ENCODE results near the gene PCA3.
"Not testable (repeated sequence)": the region's sequence is repeated elsewhere in the genome, so short reads cannot be mapped to it uniquely, and the experiment has no call there.

The PCA3 gene

DNA sequence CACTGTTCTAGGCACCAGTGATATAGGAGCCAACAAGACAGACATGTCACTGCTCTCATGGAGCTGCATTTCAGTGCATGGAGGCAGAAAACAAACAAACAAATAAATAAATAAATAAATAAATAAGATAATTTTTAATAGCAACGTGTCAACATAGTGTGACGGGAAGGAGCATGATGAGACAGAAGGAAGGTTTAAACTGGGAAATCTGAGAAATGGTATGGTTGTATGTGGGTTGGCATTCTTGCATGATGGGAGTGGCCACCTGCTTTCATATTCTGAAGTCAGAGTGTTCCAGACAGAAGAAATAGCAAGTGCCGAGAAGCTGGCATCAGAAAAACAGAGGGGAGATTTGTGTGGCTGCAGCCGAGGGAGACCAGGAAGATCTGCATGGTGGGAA is at the start of gene PCA3:
PCA3 (plus strand) TSS at position 301 of the 400 bp plus-strand sequence.
- no peak for DNase-seq

DNA sequence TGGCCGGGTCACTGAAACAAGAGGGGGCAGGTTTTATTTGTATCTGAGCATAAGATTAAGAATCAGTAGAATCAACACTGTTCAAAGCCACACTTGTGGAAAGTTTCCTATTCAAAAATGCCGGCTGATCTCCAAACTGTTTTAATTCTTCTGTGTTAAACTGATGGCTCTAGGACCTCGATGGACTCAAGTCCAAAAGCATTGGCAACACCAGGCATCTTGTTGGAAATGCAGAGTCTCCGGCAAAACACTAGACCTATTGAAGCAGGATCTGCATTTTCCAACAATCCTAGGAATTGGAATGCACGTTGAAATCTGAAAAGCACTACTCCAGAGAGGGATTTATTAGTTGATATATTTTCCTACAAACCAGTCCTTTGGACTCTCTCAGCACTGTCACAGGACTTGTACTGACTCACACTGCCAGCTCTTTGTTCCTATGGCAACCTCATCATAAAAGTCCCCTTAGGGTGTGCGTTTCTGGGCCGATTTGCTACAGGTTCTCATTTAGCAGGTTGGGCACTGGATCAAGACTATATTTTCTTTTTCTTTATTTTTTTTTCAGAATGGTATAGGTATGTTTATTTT is 48.1 kb upstream of the PCA3 start:
- DNase-seq, result no peak

DNA sequence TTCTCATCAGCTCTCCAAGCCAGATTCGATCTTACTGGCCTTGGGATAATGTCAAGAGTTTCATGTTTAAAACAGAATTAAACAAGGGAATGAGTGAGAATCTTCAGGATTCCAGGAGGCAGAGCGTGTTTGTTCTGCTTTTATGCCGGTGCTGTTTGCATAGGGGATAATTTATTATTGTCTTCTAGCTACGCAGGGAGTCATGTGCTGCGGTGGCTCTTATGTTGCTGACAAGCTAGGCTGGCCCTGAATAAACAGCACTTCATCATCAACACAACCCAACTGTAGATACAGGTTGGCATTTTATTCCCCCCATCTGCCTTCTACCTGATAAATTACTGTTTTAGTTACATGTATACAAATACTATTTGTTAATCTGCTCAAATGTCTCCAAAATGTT is 47.1 kb upstream of the PCA3 start:
- DNase-seq, result no peak

DNA sequence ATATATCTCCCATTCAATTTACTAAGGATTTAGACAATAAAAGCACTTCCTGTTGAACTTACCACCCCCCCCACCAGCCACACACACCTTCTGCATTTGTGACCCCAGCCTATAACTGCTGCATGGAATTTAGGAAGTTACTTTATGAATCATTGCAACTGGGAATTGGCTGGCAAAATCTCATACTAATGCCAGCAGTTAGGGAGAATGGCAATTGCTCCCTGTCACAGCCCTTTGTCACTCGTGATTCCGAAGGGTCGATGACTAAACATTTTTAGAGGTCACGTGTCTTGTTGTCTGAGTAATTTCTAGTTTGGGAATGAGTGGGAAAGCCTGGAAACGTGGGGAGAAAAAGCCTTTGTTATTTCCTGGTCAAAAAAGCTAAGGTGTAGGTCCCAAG is 46.6 kb upstream of the PCA3 start:
- DNase-seq, result no peak

DNA sequence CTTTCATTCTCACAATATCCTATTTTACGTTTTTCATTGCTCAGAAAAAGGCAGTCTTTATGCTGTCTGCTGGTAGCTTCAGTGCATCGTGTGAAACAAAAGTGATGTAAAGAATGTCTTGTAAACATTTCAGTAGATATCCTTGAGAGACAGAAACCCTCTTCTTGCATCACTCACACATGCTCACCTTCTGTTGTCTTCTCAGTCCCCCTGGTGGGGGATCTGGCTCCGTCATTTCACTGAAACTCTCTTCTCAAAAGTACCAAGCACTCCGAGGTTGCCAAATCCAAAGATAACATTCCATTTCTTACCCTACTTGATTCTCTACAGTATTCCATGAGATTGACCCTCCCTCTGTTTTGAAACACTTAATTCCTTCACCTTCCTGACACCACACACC is 46.1 kb upstream of the PCA3 start:
- DNase-seq, result no peak

DNA sequence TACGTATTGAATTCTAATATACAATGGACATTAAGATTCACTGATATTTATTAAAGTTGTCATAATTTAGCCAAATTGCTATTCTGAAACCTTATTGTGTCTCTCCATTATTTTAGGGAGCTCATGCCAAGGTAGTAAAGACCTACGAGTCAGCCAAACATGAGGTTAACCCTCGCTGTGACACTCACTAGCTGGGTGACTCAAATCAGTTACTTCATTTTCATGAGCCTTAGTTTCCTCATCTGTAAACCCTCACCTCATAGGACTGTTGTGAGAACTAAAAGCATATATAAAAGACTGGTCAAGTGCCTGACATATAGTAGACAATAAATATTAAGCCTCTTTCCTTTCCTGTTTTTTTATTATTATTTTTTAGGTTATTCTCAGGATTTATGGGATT is 44.0 kb upstream of the PCA3 start:
- DNase-seq, result no peak

DNA sequence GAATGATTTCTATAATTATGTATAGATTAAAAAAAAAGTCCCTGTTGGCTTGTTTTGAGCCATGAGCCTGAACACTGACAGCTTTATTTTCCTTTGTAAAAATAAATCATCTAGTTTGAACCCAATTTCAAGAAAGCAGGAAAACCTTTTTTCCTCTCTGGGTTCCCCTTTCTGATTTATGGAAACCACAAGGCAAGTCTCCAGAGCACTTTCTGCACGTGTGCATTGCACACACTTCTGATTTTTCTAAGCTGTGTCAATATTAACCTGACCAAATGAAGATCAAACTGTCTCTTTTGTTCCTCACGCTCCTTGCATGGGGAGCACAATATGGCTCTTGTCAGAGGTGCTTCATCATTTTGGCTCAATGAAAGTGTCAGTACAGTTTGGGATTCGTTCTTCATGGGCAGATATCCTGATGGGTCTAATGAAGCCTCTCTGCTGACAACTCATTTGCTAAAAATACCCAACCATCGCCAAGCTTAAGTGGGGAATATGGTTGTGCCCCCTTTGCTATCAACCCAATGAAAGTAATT is 39.2 kb upstream of the PCA3 start:
- DNase-seq, result no peak

DNA sequence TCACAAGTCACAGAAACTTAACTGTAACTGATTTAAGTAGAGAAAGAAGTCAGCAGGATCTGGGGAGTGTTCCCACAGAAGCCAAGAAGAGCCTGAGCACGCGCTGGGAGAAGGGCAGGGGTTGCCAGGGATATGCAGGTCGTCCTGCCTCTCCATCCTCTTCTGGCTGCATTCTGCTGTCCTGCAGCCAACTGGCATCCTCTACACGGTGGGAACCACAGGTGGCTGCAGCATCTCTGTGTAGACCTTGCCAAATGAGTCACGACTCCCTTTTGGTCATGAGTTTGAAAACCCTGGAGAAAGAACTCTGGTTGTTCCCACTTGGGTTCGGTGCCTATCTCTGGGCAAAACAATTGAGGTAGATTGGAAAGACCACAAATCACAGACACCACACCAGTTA is 38.4 kb upstream of the PCA3 start:
- no peak for DNase-seq

DNA sequence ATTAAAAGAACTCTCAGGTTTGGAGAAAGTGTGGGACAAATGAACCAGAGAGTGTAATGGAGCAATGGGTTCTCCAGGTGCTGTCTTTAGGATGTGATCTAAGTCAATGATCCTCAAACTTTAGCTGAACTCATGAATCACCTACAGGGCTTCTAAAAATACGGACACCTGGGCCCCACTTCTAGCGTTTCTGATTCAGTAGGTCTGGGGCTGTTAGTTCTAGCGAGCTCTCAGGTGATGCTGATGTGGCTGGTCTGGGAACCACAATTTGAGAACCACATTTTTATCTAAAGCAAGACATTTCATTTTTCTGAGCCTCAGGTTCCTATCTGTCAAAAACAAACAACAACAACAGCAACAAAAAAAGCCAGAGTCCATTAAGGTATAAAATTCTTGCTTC is 35.1 kb upstream of the PCA3 start:
- no peak for DNase-seq

DNA sequence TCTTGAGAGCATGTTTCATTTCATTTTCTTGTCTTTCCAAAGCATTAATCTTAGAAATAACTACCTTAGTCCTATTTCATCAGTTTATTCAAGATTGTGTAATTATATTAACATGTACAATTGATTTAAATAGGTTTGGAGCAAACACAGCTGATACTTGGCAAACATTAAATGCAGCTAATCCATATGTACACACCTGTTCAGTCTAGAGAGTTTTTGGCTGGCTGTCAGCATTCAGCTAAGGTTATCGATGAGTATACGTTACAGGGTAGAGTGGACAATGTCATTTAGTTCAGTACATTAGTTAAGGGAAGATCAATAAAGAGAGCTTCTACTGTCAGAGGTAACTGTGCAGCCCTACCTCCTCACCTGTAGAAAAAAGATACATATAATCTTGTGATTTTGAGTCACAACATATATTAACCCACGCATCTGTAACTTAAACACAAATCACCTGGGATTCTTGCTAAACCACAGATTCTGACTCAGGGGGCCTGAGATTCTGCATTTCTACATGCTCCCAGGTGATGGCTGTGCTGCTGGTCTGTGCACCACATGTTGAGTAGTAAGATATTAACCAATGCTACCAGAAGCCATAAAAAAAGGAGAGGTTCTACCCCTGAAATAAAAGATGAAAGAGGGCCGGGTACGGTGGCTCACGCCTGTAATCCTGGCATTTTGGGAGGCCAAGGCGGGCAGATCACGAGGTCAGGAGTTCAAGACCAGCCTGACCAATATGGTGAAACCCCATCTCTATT is 34.1 kb upstream of the PCA3 start:
- DNase-seq, result no peak

DNA sequence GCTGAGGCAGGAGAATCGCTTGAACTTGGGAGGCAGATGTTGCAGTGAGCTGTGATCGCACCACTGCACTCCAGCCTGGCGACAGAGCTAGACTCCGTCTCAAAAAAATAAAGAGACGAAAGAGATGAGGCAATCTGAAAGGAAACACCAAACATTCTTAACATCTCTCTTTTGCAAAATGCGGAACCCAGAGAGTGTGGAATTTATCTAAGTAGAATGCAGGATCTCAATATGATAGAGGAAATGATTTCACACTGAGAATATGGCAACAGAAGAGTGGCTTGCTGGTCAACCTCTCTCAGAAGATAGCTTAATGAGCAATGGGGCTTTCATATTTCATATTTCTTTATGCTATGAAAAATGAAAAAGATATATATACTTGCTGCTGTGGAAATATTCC is 33.4 kb upstream of the PCA3 start:
- no peak for DNase-seq

DNA sequence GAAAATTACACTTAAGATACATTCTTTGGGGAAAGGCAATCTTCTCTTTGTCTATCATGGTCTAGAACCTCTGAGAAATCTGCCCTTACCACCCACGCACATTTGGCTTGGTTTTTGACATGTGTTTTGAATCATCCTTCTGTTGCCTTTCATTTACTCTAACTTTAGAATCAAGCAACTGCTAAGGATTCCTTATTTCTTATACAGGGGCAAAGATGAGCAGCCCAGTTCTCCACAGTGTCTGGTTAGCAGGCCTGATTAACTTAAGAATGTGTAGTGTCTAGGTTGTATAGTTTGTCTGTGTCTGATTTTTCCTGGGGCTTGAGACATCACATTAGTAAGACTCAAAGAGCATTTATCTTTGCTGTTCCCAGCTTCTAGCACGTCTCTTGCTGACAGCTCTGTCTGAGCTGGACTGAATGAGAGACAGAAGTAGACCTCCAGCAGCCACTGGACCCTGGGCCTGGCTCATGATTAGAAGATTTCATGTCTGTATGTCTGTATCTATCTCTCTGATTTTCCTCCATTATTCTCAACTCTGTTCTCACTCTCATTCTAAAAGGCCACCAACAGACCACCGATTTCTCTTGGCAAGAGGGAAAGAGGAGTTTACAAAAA is 31.8 kb upstream of the PCA3 start:
- no peak for DNase-seq

DNA sequence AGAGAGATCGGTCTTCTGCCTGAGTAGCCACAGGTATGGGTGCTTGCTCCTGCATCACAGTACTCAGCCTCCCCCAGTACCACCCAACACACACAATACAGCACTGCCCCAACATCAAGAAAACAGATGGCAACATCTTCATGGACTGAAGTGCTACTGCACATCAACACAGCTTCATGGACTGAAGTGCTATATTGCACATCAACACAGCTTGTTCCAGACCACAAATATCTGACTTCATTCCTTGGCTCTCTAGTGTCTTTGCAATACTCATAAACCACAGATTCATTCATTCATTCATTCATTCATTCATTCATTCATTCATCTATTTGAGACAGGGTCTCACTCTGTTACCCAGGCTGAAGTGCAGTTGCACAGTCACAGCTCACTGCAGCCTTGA is 31.1 kb upstream of the PCA3 start:
- DNase-seq, result no peak

DNA sequence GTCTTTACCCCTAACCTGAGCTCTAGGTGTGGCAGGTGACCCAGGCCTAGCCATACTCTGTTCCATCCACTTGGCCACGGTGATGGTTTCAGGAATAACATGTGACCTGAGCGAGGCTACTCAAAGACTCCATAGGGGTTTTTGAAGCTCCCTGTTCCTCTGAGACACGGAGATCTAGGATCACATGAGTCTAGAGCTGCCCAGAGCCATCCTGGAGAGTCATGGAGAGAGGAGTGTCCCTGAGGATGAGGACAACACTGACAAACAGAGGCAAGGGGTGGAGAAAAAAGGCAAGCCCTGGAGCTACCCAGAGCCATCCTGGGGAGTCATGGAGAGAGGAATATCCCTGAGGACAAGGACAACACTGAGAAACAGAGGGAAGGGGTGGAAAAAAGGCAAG is 29.5 kb upstream of the PCA3 start:
- no peak for DNase-seq

DNA sequence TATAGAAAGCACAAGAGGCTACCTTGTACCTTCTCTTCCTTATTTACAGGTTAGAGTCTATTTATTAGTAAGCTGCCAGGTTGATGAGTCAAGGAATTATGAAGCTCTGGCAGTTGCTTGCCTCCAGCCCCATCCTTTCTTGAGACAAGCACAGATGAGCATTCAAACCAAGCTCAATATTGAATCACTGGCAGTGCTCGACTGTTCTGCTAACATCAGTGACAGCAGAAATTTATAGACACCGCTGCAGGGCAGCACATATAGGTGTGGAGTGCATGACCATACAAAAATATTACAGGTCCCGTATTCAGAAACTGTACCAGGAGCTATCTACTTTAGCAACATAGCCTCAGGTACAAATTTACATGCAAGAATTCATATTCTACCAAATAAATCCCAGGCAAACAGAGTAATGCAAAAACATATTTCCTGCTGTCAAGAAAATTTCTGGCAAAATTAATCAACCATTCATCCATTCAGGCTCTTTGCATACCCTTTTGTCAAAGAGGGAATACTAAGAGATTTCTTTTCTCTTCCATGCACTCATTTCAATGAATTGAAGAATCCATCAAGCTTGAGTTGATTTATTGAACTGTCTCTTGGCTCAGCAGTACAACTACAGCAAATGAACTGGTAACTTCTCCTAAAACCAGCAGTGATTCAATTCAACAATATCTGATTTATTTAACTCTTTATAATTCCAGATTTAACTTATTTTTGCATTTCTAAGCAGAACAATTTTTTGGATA is 26.9 kb upstream of the PCA3 start:
- DNase-seq, result no peak

DNA sequence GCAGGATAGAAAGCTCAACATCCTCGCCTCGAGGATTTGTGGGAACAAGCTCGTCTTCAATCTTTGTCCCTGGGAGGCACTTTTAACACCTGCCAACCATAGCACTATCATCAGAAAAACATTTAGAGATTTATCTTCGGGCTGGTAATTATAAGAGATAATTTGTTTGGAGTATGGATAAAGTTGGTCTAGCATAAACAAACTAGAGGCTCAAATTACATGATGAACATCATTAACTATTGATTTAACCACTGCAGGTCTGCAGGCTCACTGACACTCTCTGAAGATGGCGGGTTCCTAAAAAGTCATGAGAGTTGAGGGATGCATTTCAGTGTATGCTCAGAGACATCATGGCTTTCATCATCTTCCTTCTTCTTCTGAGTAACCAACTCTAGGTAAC is 25.8 kb upstream of the PCA3 start:
- no peak for DNase-seq

DNA sequence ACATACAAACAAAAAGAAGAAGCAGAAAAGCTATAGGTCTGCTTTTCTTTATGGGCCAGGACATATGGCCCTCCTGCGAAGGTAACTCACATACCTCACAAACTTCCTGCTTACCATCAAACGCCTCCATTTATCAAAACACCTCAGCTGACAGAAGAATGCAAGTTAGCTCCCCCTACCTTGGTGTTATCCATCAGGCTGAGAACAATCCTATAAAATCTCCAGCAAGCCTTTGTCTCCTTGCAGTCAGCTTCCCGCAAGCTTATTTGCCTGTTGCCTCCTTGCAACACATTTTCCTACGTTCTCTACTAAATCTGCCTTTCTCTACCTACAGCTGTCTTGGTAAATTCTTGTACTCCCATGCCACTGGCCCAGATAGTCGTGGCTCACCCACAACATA is 22.7 kb upstream of the PCA3 start:
- DNase-seq, result no peak

DNA sequence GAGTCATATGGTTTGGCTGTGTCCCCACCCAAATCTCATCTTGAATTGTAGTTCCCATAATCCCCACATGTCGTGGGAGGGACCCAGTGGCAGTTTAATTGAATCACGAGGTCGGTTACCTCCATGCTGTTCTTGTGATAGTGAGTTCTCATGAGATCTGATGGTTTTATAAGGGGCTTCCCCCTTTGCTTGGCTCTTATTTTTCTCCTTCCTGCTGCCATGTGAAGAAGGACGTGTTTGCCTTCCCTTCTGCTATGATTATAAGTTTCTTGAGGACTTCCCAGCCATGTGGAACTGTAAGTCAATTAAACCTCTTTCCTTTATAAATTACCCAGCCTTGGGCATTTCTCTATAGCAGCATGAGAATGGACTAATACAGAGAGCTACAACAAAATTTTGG is 21.3 kb upstream of the PCA3 start:
- DNase-seq, result not testable (repeated sequence)

DNA sequence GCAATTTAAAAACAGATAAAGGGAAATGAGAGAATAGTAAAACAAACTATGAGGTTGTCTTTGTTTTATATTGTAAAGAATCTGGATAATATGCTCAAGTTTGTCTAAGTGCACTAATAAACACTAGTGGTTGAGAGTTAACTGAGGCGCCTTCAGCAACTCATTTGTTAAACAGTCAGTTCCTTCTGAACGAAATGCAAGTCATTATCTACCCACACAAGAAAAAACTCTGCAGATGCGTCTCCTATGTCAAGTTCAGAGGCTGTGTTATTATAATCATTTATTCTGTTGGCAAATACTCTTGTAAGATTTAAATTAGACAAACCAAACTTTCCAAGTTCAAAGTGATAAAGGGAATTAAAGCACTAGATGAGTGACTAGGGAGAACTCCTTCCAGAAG is 20.3 kb upstream of the PCA3 start:
- DNase-seq, result no peak

DNA sequence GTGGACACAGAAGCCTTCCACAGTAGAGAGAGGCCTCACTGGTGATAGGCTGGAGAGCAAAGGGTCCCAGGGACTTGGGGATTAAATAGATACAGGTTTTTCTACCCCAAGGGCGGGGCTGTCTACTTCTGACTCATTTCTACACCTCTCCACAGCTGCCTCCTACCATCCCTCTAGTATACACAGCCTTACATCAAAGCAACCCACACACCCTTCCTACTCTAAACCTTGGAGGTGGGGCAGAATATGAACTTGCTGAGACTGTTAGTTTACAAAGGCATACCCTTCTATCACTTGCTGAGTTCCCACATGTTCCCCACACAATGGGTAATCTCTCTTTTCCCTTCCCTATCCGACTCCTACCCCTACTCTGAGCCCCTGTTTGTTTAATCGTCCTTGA is 19.9 kb upstream of the PCA3 start:
- no peak for DNase-seq

DNA sequence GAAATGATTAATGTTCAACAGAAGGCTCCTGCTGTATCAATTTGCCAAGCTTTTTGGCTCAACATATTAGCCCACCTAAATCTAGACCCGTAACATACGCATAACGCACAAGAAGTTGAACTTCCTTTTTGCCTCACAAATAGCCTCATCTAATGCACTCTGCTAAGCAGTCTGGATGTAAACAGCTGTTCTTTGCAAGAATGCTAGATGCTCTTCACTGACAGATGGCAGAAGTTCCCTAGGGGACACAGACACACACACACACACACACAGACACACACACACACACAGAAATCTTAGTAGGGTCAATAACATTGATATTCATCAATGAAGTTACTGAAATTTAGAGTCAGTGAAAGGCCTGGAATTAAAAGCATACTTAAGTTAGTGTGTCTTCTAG is 13.2 kb upstream of the PCA3 start:
- no peak for DNase-seq

DNA sequence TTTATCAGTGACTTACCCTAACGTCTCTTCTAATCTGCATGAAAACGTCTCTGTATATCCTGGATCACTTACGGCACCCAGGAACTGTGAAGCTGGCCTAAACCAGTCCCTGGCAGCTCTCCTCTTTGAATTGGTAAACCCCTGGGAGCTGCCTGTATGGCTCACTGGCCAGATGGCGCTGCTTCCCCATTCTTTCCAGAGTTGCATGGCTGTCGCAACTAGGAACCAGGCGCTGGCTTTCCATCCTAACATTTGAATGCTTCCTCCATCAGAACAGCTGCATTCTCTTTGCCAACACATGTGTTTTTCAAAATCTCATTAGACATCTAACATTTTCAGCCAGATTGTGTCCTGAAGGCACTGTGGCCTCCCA is 8.0 kb upstream of the PCA3 start:
- no peak for DNase-seq

DNA sequence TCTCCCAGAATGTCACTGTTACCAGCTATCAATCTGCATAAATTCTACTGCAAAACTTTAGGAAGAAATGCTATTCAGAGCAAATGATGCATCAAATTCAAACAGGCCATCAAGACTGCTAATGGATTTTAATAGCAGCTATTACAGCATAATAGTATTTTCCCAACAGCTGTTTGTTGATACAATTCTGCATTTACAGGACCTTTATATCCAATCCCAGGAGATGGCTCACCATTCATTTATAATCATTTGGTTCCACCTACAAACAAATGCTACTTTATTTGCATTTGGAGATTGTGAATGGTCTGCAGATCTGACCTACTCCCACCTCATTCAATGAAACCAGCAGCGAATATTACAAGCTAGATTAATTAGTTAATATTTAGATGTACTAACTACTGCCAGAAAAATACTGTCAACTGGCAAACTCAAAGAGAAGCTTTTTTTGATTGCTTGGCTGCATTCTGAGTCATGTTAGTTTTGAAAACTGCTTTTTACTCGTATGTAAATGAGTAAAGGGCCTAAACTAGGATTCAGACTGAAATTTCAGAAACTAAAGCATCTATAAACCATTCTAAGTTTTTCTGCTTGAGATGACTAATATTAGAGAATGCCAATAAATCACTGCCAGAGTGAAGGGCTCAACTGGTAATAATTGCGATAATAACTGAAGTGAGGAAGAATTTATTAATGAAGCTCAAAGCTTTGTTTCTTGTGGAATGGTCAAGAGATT is 7.1 kb upstream of the PCA3 start:
- DNase-seq, result no peak

All from CD4-positive, alpha-beta T cell treated with Interleukin-21 for 1 hour (primary cell).